Common myeloid progenitor, CD34-positive (primary cell): ENCODE data around the gene EPHA5. TPM values are rescaled to one million over a fixed set of nuclear protein-coding genes. Genes with fewer than 3 reads are reported as not detected.

Experiments
- CTCF ChIA-PET: fragments of 350-600 bp; sonication (Branson Sonifier 250); formaldehyde crosslinking; loops from one replicate; lab custom pipeline; 2021; ENCODE audit warnings: antibody characterized with exemption; lab: Charles Lee
- POLR2A ChIA-PET: fragments of 350-600 bp; sonication (Branson Sonifier 250); formaldehyde crosslinking; loops from one replicate; lab custom pipeline; 2021; ENCODE audit warnings: antibody characterized with exemption; lab: Charles Lee
- DNase-seq, 3 donors: peaks; one replicate each; pipeline versions ENCODE4 v3.0.0 to v3.0.0-alpha.2; 2013
- H3K27ac ChIP-seq, 2 experiments: 1 replicate in 1 of 2; 2 replicates in 1 of 2; pipeline ENCODE4 v1.7.0; 2013; ENCODE audit warnings: inconsistent platforms in 2 of 2, low read length in 2 of 2, mild to moderate bottlenecking in 2 of 2, low read depth in 1 of 2, moderate library complexity in 1 of 2; ENCODE audit not compliant: severe bottlenecking in 2 of 2, insufficient read depth in 1 of 2, poor library complexity in 1 of 2
- H3K27me3 ChIP-seq, 5 experiments: replicated peaks in 2 of 5; 1 replicate in 3 of 5; 2 replicates in 2 of 5; pipeline versions ENCODE4 v1.6.1 to v1.7.0; 2013; ENCODE audit warnings: low read length in 4 of 5, mild to moderate bottlenecking in 2 of 5, moderate library complexity in 2 of 5, inconsistent platforms in 1 of 5; ENCODE audit not compliant: insufficient read depth in 5 of 5, control insufficient read depth in 4 of 5
- H3K36me3 ChIP-seq, 4 experiments: 1 replicate in 2 of 4; 2 replicates in 2 of 4; pipeline versions ENCODE4 v1.6.1 to v1.7.0; 2013; ENCODE audit warnings: low read length in 3 of 4, control low read depth in 1 of 4, mild to moderate bottlenecking in 1 of 4; ENCODE audit not compliant: control insufficient read depth in 4 of 4, insufficient read depth in 4 of 4
- H3K4me1 ChIP-seq, 4 experiments: 1 replicate in 3 of 4; 2 replicates in 1 of 4; pipeline versions ENCODE4 v1.6.1 to v1.7.1; 2013; ENCODE audit warnings: low read length in 3 of 4, mild to moderate bottlenecking in 3 of 4, control low read depth in 1 of 4, inconsistent platforms in 1 of 4, moderate library complexity in 1 of 4; ENCODE audit not compliant: control insufficient read depth in 4 of 4, insufficient read depth in 4 of 4; ENCODE audit errors: control extremely low read depth in 1 of 4
- H3K4me3 ChIP-seq, 7 experiments: 1 replicate in 4 of 7; 2 replicates in 3 of 7; pipeline versions ENCODE4 v1.5.1 to v1.7.0; 2013; ENCODE audit warnings: mild to moderate bottlenecking in 7 of 7, low read length in 6 of 7, moderate library complexity in 6 of 7, inconsistent platforms in 2 of 7, low read depth in 2 of 7, control low read depth in 1 of 7; ENCODE audit not compliant: insufficient read depth in 4 of 7, control insufficient read depth in 1 of 7; ENCODE audit errors: extremely low read depth in 1 of 7
- H3K9me3 ChIP-seq, 5 experiments: 1 replicate in 4 of 5; 2 replicates in 1 of 5; pipeline versions ENCODE4 v1.6.1 to v1.7.1; 2013; ENCODE audit warnings: low read length in 4 of 5, mild to moderate bottlenecking in 2 of 5, inconsistent platforms in 1 of 5, low read depth in 1 of 5, moderate library complexity in 1 of 5; ENCODE audit not compliant: control insufficient read depth in 4 of 5, insufficient read depth in 2 of 5; ENCODE audit errors: control extremely low read depth in 1 of 5
- WGBS: methylation state at CpG from one replicate; pipeline ENCODE4 v1.1.5; 2013; ENCODE audit not compliant: insufficient coverage; 5-methylcytosine and 5-hydroxymethylcytosine counted together
- polyA plus RNA-seq: library from polyadenylated mRNA; unstranded; fragments of 120-200 nt; gene quantifications from one replicate; pipeline ENCODE4 v1.2.1, GENCODE V29; 2013

The EPHA5 gene
- polyA plus RNA-seq, result not detected

GRCh38 chr4:65670331-65671031, at the start of gene EPHA5:
Gene EPHA5, minus strand, starts transcription at chr4:65670489. Its CDS starts 747 bp downstream, at chr4:65669742.
- peaks cover 0 to 2% (median 0%) of the 10 kb centered on the region in 5 experiments for H3K9me3 ChIP-seq
- no peaks in the 10 kb centered on the region for H3K36me3 ChIP-seq
- H3K27ac ChIP-seq, result no peak within 1 kb of the TSS
- H3K27me3 ChIP-seq, result peaks cover 31 to 83% (median 39%) of the 10 kb centered on the region in 5 experiments
- peak within 1 kb of the TSS in 5 of 7 experiments; percentile 8 to 56 (median 40) for H3K4me3 ChIP-seq
- H3K4me1 ChIP-seq, result peaks cover 0 to 23% (median 13%) of the 10 kb centered on the region in 4 experiments
- DNase-seq, result peak; percentile 43 to 84 (median 76)
- CTCF ChIA-PET, result no interaction called here
- under 1% methylated on average over 40 of the region's 51 CpGs for WGBS
- POLR2A ChIA-PET, result interaction anchor here (0.6 kb wide), 1 partner anchor 714 kb away, joined by 3 read pairs; no protein-coding TSS in a partner anchor

- CTCF ChIA-PET, result no interaction called here
- H3K27ac ChIP-seq, result no peak overlapping the region
- no peaks in the 10 kb centered on the region for H3K27me3 ChIP-seq
- POLR2A ChIA-PET, result no interaction called here
- H3K36me3 ChIP-seq, result no peaks in the 10 kb centered on the region
- no peak overlapping the region for H3K4me3 ChIP-seq
- no peaks in the 10 kb centered on the region for H3K4me1 ChIP-seq
- H3K9me3 ChIP-seq, result no peaks in the 10 kb centered on the region
- DNase-seq, result no peak
- WGBS, result no CpG with 5 or more reads among the region's 2 CpGs
Observed at GRCh38 chr4:65719635-65720034, 49.3 kb upstream of the EPHA5 start.

DNA sequence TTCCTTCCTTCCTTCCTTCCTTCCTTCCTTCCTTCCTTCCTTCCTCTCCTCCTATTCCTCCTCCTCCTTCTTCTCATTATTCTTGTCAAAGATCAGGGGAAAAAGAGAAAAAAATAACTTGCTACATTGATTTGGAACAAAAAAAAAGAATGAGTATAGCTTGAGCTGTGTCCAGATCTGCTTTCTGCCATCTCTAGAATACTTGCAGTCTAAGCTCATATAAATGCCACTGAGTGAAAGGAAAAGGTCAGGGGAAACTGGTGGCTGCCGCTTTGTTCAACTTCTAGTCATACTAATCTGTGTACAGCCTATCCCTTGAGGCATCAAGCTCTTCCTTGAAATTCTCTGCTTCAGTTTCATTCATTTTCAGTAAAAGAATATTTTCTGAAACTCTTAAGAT, 28.3 kb upstream of the EPHA5 start:
- POLR2A ChIA-PET, result no interaction called here
- Histone ChIP-seq H3K36me3 (no peaks in the 10 kb centered on the region), H3K27me3 (no peaks in the 10 kb centered on the region), H3K4me3 (no peak overlapping the region), H3K4me1 (no peaks in the 10 kb centered on the region), H3K27ac (no peak overlapping the region), H3K9me3 (no peaks in the 10 kb centered on the region)
- CTCF ChIA-PET, result no interaction called here
- WGBS, result no CpG with 5 or more reads among the region's 1 CpG
- DNase-seq, result no peak

- WGBS, result 80% methylated on average over 1 of the region's 4 CpGs
- Histone ChIP-seq H3K9me3 (no peaks in the 10 kb centered on the region), H3K27me3 (no peaks in the 10 kb centered on the region), H3K27ac (no peak overlapping the region), H3K4me1 (no peaks in the 10 kb centered on the region), H3K4me3 (no peak overlapping the region), H3K36me3 (no peaks in the 10 kb centered on the region)
- no peak for DNase-seq
- ChIA-PET POLR2A (interaction anchor here (0.7 kb wide), 1 partner anchor 166 kb away, joined by 3 read pairs; no protein-coding TSS in a partner anchor), CTCF (no interaction called here)
Observed at GRCh38 chr4:65696436-65696835, 26.1 kb upstream of the EPHA5 start.

GRCh38 chr4:65671372-65671771, 1.1 kb upstream of the EPHA5 start:
- H3K9me3 ChIP-seq, result peaks cover 0 to 2% (median 0%) of the 10 kb centered on the region in 5 experiments
- WGBS, result no CpG with 5 or more reads among the region's 2 CpGs
- peaks cover 27 to 74% (median 33%) of the 10 kb centered on the region in 5 experiments for H3K27me3 ChIP-seq
- POLR2A ChIA-PET, result no interaction called here
- CTCF ChIA-PET, result no interaction called here
- no peak for DNase-seq
- peaks cover 0 to 23% (median 13%) of the 10 kb centered on the region in 4 experiments for H3K4me1 ChIP-seq
- no peak overlapping the region for H3K27ac ChIP-seq
- H3K36me3 ChIP-seq, result no peaks in the 10 kb centered on the region
- no peak overlapping the region for H3K4me3 ChIP-seq

DNA sequence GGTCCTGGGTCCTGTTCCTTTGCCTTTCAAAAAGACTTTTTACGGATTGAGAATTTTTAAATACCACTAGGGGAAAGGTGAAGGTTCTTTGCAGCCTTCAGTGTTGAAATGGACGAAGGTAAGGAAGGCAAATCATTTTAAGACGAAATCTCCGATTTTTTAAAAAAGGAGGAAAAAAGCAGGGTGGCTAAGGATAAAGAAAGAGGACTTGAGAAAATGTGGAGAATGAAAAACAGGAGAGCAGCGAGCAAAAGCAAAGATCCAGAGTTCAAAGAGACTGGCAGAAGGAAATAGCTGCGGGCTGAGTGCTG, 314 bp downstream of the EPHA5 start:
- peaks cover 0 to 2% (median 0%) of the 10 kb centered on the region in 5 experiments for H3K9me3 ChIP-seq
- WGBS, result 2% methylated on average over 6 of the region's 6 CpGs
- H3K4me3 ChIP-seq, result peak overlapping the region in 4 of 7 experiments; percentile 8 to 56 (median 46)
- no peak overlapping the region for H3K27ac ChIP-seq
- POLR2A ChIA-PET, result interaction anchor here (0.6 kb wide), 1 partner anchor 713 kb away, joined by 3 read pairs; no protein-coding TSS in a partner anchor
- CTCF ChIA-PET, result no interaction called here
- peaks cover 31 to 86% (median 39%) of the 10 kb centered on the region in 5 experiments for H3K27me3 ChIP-seq
- no peak for DNase-seq
- no peaks in the 10 kb centered on the region for H3K36me3 ChIP-seq
- H3K4me1 ChIP-seq, result peaks cover 0 to 23% (median 13%) of the 10 kb centered on the region in 4 experiments
